HepG2 (cell line): ENCODE measurements around the gene CBLB. TPM values are rescaled to one million over a fixed set of nuclear protein-coding genes. Genes with fewer than 3 reads are reported as not detected.

Experiments
- BCL6 ChIP-seq: IDR thresholded peaks from 2 replicates; pipeline ENCODE4 v1.6.1; 2016; ENCODE audit warnings: missing genetic modification reagents, missing compliant biosample characterization
- CEBPG ChIP-seq: IDR thresholded peaks from 2 replicates; pipeline ENCODE4 v1.6.1; 2016
- DR1 ChIP-seq: sonication (generic); formaldehyde crosslinking; IDR thresholded peaks from 2 replicates; pipeline ENCODE4 v1.8.0; 2021; ENCODE audit warnings: mild to moderate bottlenecking, missing genetic modification reagents, inconsistent platforms
- FUBP1 ChIP-seq: sonication (generic); formaldehyde crosslinking; IDR thresholded peaks from 2 replicates; pipeline ENCODE4 v1.5.1; 2020; ENCODE audit warnings: missing genetic modification reagents, mild to moderate bottlenecking, borderline replicate concordance
- HOXA9 ChIP-seq: sonication (generic); formaldehyde crosslinking; IDR thresholded peaks from 2 replicates; pipeline ENCODE4 v1.8.1; 2022; ENCODE audit warnings: missing genetic modification reagents, mild to moderate bottlenecking, moderate library complexity, borderline replicate concordance
- KDM5B ChIP-seq: sonication (generic); formaldehyde crosslinking; IDR thresholded peaks from 2 replicates; pipeline ENCODE4 v1.4.0; 2020; ENCODE audit warnings: missing genetic modification reagents, mild to moderate bottlenecking, borderline replicate concordance
- KMT2A ChIP-seq: sonication (generic); formaldehyde crosslinking; IDR thresholded peaks from 2 replicates; pipeline ENCODE4 v1.4.0; 2020; ENCODE audit warnings: missing genetic modification reagents
- MEIS1 ChIP-seq: sonication (generic); formaldehyde crosslinking; IDR thresholded peaks from 2 replicates; pipeline ENCODE4 v1.9.0; 2021; ENCODE audit warnings: mild to moderate bottlenecking, missing genetic modification reagents, moderate library complexity, borderline replicate concordance
- MIER2 ChIP-seq: IDR thresholded peaks from 2 replicates; pipeline ENCODE4 v1.6.1; 2016; ENCODE audit warnings: missing biosample characterization, missing genetic modification reagents
- NCOA2 ChIP-seq: sonication (generic); formaldehyde crosslinking; IDR thresholded peaks from 2 replicates; pipeline ENCODE4 v1.8.0; 2022; ENCODE audit warnings: inconsistent platforms
- NR2F6 ChIP-seq, 2 experiments: IDR thresholded peaks; 2 replicates each; pipeline ENCODE4 v1.6.1; 2016; ENCODE audit warnings: antibody characterized with exemption in 1 of 2, mild to moderate bottlenecking in 1 of 2
- PAWR ChIP-seq: sonication (generic); formaldehyde crosslinking; IDR thresholded peaks from 2 replicates; pipeline ENCODE4 v1.4.0; 2020; ENCODE audit warnings: missing genetic modification reagents, mild to moderate bottlenecking, borderline replicate concordance
- PITX1 ChIP-seq: sonication (generic); formaldehyde crosslinking; IDR thresholded peaks from 2 replicates; pipeline ENCODE4 v1.5.1; 2020; ENCODE audit warnings: mild to moderate bottlenecking, missing genetic modification reagents
- RORA ChIP-seq: sonication (generic); formaldehyde crosslinking; IDR thresholded peaks from 2 replicates; pipeline ENCODE4 v1.5.0; 2020; ENCODE audit warnings: mild to moderate bottlenecking, missing genetic modification reagents, moderate library complexity
- SRSF9 ChIP-seq: fragments of 200-400 bp; formaldehyde crosslinking; IDR thresholded peaks from 2 replicates; pipeline ENCODE4 v1.6.1; 2018; ENCODE audit warnings: borderline replicate concordance, mild to moderate bottlenecking, low read depth, low read length; ENCODE audit not compliant: insufficient read depth, poor library complexity, severe bottlenecking
- ZNF496 ChIP-seq: sonication (generic); formaldehyde crosslinking; IDR thresholded peaks from 2 replicates; pipeline ENCODE4 v1.8.1; 2023; ENCODE audit warnings: mild to moderate bottlenecking, moderate library complexity, missing genetic modification reagents; ENCODE audit not compliant: insufficient replicate concordance
- ZNF510 ChIP-seq: sonication (generic); formaldehyde crosslinking; IDR thresholded peaks from 2 replicates; pipeline ENCODE4 v1.4.0; 2020; ENCODE audit warnings: low read depth, mild to moderate bottlenecking, missing genetic modification reagents
- ZNF816 ChIP-seq: sonication (generic); formaldehyde crosslinking; IDR thresholded peaks from 2 replicates; pipeline ENCODE4 v1.8.0; 2022; ENCODE audit warnings: missing genetic modification reagents, mild to moderate bottlenecking, borderline replicate concordance
- ZNF83 ChIP-seq: sonication (generic); formaldehyde crosslinking; IDR thresholded peaks from 2 replicates; pipeline ENCODE4 v1.4.0; 2020; ENCODE audit warnings: missing genetic modification reagents, mild to moderate bottlenecking, borderline replicate concordance
- ZSCAN22 ChIP-seq: sonication (generic); formaldehyde crosslinking; IDR thresholded peaks from 2 replicates; pipeline ENCODE4 v1.4.0; 2020; ENCODE audit warnings: mild to moderate bottlenecking, missing genetic modification reagents
- polyA plus RNA-seq, 8 experiments: library from polyadenylated mRNA; depleted of rRNA in 3 of 8; stranded (reverse) in 7 of 8; unstranded in 1 of 8; fragments of >200 nt; fragmentation: Illumina TruSeq in 4 of 8; extraction: Trizol in 4 of 8; gene quantifications; 2 replicates each; pipeline versions ENCODE4 v1.2.1 to v1.2.3, GENCODE V29; 2011 to 2016; ENCODE audit warnings: low read depth in 4 of 8, missing spikeins in 1 of 8, mixed read lengths in 1 of 8; ENCODE audit not compliant: insufficient read depth in 1 of 8
- total RNA-seq, 5 experiments: library from RNA; depleted of rRNA; stranded (reverse); fragments of >200 nt; fragmentation: Illumina TruSeq; extraction: Trizol; gene quantifications; 2 replicates each; pipeline ENCODE4 v1.2.3, GENCODE V29; 2016; ENCODE audit warnings: low read depth in 1 of 5
- TF ChIP-seq, protein P1 (sequence below), 2 experiments: fragments of 450-650 bp in 1 of 2; sonication (generic) in 1 of 2; formaldehyde crosslinking in 1 of 2; IDR thresholded peaks; 2 replicates each; pipeline versions ENCODE4 v1.6.1 to v1.8.0; 2016 to 2022; ENCODE audit warnings: antibody characterized with exemption in 1 of 2, mild to moderate bottlenecking in 1 of 2, missing genetic modification reagents in 1 of 2

CBLB gene
- total and polyA plus RNA-seq, 2 of the 13 experiments (the other 11 are each of a cell fraction or from before 2014, with no cell fraction given): 9.8 to 16.4 TPM

GRCh38 chr3:105868431-105868741 is 426 bp downstream of the CBLB start (continued):
- TF ChIP-seq NR2F6 (IDR thresholded peaks at IDR 0.05): no peak
- TF ChIP-seq NR2F6 (CRISPR knock-in tag; IDR thresholded peaks at IDR 0.05): no peak
- TF ChIP-seq CEBPG (CRISPR knock-in tag): no peak
- no peak for TF ChIP-seq DR1 (CRISPR knock-in tag)
- no peak for TF ChIP-seq SRSF9
- TF ChIP-seq ZNF816: peak; percentile 78; the same call in 1 of the 2 replicates
- peak; percentile 41; the same call in 1 of the 2 replicates for TF ChIP-seq ZSCAN22 (CRISPR knock-in tag)
- TF ChIP-seq KDM5B (CRISPR knock-in tag): no peak
- TF ChIP-seq MEIS1: no peak
- 0 out of 2 replicates have a peak, but pooled peaks have one; percentile 45 for TF ChIP-seq PAWR (CRISPR knock-in tag)
- no peak for TF ChIP-seq RORA (CRISPR knock-in tag)
- TF ChIP-seq MIER2: no peak
- TF ChIP-seq ZNF510 (CRISPR knock-in tag): no peak
- TF ChIP-seq NCOA2 (CRISPR knock-in tag): no peak
- 0 out of 2 replicates have a peak, but pooled peaks have one; percentile 10 for TF ChIP-seq PITX1 (CRISPR knock-in tag)
- no peak for TF ChIP-seq HOXA9 (CRISPR knock-in tag)
- no peak for TF ChIP-seq ZNF83 (CRISPR knock-in tag)
- 0 out of 2 replicates have a peak, but pooled peaks have one; percentile 68 for TF ChIP-seq KMT2A (CRISPR knock-in tag)
- no peak for TF ChIP-seq BCL6 (CRISPR knock-in tag)
- TF ChIP-seq, protein P1, sequence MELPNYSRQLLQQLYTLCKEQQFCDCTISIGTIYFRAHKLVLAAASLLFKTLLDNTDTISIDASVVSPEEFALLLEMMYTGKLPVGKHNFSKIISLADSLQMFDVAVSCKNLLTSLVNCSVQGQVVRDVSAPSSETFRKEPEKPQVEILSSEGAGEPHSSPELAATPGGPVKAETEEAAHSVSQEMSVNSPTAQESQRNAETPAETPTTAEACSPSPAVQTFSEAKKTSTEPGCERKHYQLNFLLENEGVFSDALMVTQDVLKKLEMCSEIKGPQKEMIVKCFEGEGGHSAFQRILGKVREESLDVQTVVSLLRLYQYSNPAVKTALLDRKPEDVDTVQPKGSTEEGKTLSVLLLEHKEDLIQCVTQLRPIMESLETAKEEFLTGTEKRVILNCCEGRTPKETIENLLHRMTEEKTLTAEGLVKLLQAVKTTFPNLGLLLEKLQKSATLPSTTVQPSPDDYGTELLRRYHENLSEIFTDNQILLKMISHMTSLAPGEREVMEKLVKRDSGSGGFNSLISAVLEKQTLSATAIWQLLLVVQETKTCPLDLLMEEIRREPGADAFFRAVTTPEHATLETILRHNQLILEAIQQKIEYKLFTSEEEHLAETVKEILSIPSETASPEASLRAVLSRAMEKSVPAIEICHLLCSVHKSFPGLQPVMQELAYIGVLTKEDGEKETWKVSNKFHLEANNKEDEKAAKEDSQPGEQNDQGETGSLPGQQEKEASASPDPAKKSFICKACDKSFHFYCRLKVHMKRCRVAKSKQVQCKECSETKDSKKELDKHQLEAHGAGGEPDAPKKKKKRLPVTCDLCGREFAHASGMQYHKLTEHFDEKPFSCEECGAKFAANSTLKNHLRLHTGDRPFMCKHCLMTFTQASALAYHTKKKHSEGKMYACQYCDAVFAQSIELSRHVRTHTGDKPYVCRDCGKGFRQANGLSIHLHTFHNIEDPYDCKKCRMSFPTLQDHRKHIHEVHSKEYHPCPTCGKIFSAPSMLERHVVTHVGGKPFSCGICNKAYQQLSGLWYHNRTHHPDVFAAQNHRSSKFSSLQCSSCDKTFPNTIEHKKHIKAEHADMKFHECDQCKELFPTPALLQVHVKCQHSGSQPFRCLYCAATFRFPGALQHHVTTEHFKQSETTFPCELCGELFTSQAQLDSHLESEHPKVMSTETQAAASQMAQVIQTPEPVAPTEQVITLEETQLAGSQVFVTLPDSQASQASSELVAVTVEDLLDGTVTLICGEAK (IDR thresholded peaks at IDR 0.05): no peak
- TF ChIP-seq, protein P1 (CRISPR knock-in tag; IDR thresholded peaks at IDR 0.05): 0 out of 2 replicates have a peak, but pooled peaks have one; percentile 14
- TF ChIP-seq FUBP1: no peak
- TF ChIP-seq ZNF496: no peak
